HEK293 (cell line): Measurements from ENCODE around the gene WRNIP1.

Source experiments
- CTCF ChIA-PET: fragments of 350-600 bp; formaldehyde crosslinking; extraction: SDS; loops from one replicate; lab custom pipeline; 2021; ENCODE audit warnings: antibody characterized with exemption; lab: Yijun Ruan, JAX
- POLR2A ChIA-PET: fragments of 300-600 bp; formaldehyde crosslinking; extraction: SDS; loops from one replicate; lab custom pipeline; 2020; ENCODE audit warnings: antibody characterized with exemption, inconsistent platforms; lab: Yijun Ruan, JAX
- H3K27ac ChIP-seq: fragments of 200-500 bp; sonication (Bioruptor generic); 2 replicates; pipeline ENCODE4 v1.5.1; 2014; ENCODE audit warnings: low read depth, low read length, control low read depth, inconsistent platforms; ENCODE audit errors: extremely low read depth
- H3K36me3 ChIP-seq, 2 experiments: fragments of 200-500 bp in 1 of 2; sonication (Bioruptor generic) in 1 of 2; 1 replicate in 1 of 2; 2 replicates in 1 of 2; pipeline ENCODE4 v1.5.1; 2014 to 2017; ENCODE audit warnings: inconsistent platforms in 2 of 2, low read length in 2 of 2; ENCODE audit not compliant: control insufficient read depth in 2 of 2, insufficient read depth in 1 of 2
- H3K4me1 ChIP-seq: fragments of 200-500 bp; sonication (Bioruptor generic); 2 replicates; pipeline ENCODE4 v1.5.1; 2014; ENCODE audit warnings: mild to moderate bottlenecking, low read length, inconsistent platforms; ENCODE audit not compliant: control insufficient read depth, insufficient read depth
- H3K4me3 ChIP-seq: 2 replicates; pipeline ENCODE4 v1.5.1; 2011; ENCODE audit warnings: low read depth, mild to moderate bottlenecking, control low read depth, low read length, moderate library complexity
- H3K9me3 ChIP-seq: fragments of 200-500 bp; sonication (Bioruptor generic); 2 replicates; pipeline ENCODE4 v1.5.1; 2014; ENCODE audit warnings: low read depth, low read length, inconsistent platforms; ENCODE audit not compliant: control insufficient read depth, insufficient read depth
- SCRT2 ChIP-seq: fragments of 450-650 bp; formaldehyde crosslinking; IDR thresholded peaks from 2 replicates; pipeline ENCODE4 v1.5.1; 2016; ENCODE audit warnings: missing biosample characterization, missing genetic modification characterization
- ZBTB10 ChIP-seq: fragments of 450-650 bp; formaldehyde crosslinking; IDR thresholded peaks from 2 replicates; pipeline ENCODE4 v1.5.1; 2016; ENCODE audit warnings: missing biosample characterization, missing genetic modification characterization
- ZNF214 ChIP-seq: fragments of 450-650 bp; formaldehyde crosslinking; IDR thresholded peaks from 2 replicates; pipeline ENCODE4 v1.5.1; 2017; ENCODE audit warnings: missing biosample characterization, mild to moderate bottlenecking, missing genetic modification characterization, borderline replicate concordance
- ZNF266 ChIP-seq: fragments of 450-650 bp; formaldehyde crosslinking; IDR thresholded peaks from 2 replicates; pipeline ENCODE4 v1.5.1; 2016; ENCODE audit warnings: missing biosample characterization, missing genetic modification characterization, low read depth
- ZNF274 ChIP-seq, 2 experiments: fragments of 200-500 bp in 1 of 2; fragments of 450-650 bp in 1 of 2; sonication (Bioruptor generic) in 1 of 2; formaldehyde crosslinking in 1 of 2; IDR thresholded peaks; 2 replicates each; pipeline versions ENCODE4 v1.5.1 to v1.6.1; 2014 to 2016; ENCODE audit warnings: borderline replicate concordance in 1 of 2, inconsistent platforms in 1 of 2, low read length in 1 of 2, missing biosample characterization in 1 of 2, missing genetic modification characterization in 1 of 2
- ZNF335 ChIP-seq: fragments of 450-650 bp; formaldehyde crosslinking; conservative IDR thresholded peaks from 2 replicates; pipeline ENCODE4 v1.5.1; 2016; ENCODE audit warnings: missing biosample characterization, missing genetic modification characterization
- ZNF366 ChIP-seq: fragments of 450-650 bp; formaldehyde crosslinking; conservative IDR thresholded peaks from 2 replicates; pipeline ENCODE4 v1.5.1; 2016; ENCODE audit warnings: missing biosample characterization, missing genetic modification characterization
- ZNF394 ChIP-seq: fragments of 450-650 bp; formaldehyde crosslinking; IDR thresholded peaks from 2 replicates; pipeline ENCODE4 v1.5.1; 2016; ENCODE audit warnings: missing biosample characterization, missing genetic modification characterization, mild to moderate bottlenecking, moderate library complexity, borderline replicate concordance
- ZNF398 ChIP-seq: fragments of 450-650 bp; formaldehyde crosslinking; IDR thresholded peaks from 2 replicates; pipeline ENCODE4 v1.5.1; 2017; ENCODE audit warnings: missing biosample characterization, missing genetic modification characterization
- ZNF416 ChIP-seq: fragments of 450-650 bp; formaldehyde crosslinking; IDR thresholded peaks from 2 replicates; pipeline ENCODE4 v1.5.1; 2016; ENCODE audit warnings: missing biosample characterization, missing genetic modification characterization
- ZNF549 ChIP-seq: fragments of 450-650 bp; IDR thresholded peaks from 2 replicates; pipeline ENCODE4 v1.5.1; 2018; ENCODE audit warnings: missing biosample characterization, missing genetic modification characterization, mild to moderate bottlenecking, inconsistent platforms, moderate library complexity
- ZNF645 ChIP-seq: fragments of 450-650 bp; formaldehyde crosslinking; IDR thresholded peaks from 2 replicates; pipeline ENCODE4; 2016; ENCODE audit warnings: missing biosample characterization, missing genetic modification characterization
- ZNF791 ChIP-seq: fragments of 450-650 bp; formaldehyde crosslinking; IDR thresholded peaks from 2 replicates; pipeline ENCODE4 v1.5.1; 2016; ENCODE audit warnings: missing biosample characterization, missing genetic modification characterization
- ZSCAN18 ChIP-seq: fragments of 450-650 bp; formaldehyde crosslinking; IDR thresholded peaks from 2 replicates; pipeline ENCODE4 v1.5.1; 2016; ENCODE audit warnings: missing biosample characterization, missing genetic modification characterization

WRNIP1 gene

GRCh38 chr6:2719093-2719455 lies 46.1 kb upstream of the WRNIP1 start (continued):
- no peak for TF ChIP-seq ZSCAN18
- no peak for TF ChIP-seq ZNF266 (tag by site-specific recombination)
- no peak for TF ChIP-seq ZNF394 (tag by site-specific recombination)
- no peak for TF ChIP-seq ZNF214
- TF ChIP-seq ZNF335 (tag by site-specific recombination), result no peak
- TF ChIP-seq ZNF274 (IDR thresholded peaks at IDR 0.05; ENCODE audit: low read length), result no peak
- TF ChIP-seq ZNF274 (tag by site-specific recombination; IDR thresholded peaks at IDR 0.05; ENCODE audit: borderline replicate concordance), result no peak

- no peak for TF ChIP-seq ZNF416 (tag by site-specific recombination)
- Histone ChIP-seq H3K27ac (no peak overlapping the region), H3K4me1 (no peaks in the 10 kb centered on the region), H3K9me3 (no peaks in the 10 kb centered on the region), H3K36me3 (no peaks in the 10 kb centered on the region), H3K4me3 (no peak overlapping the region)
- POLR2A ChIA-PET, result no interaction called here
- CTCF ChIA-PET, result interaction anchor here (0.6 to 0.9 kb wide), 2 partner anchors 25 to 46 kb away, joined by 3 to 4 read pairs; no protein-coding TSS in a partner anchor
Measured at GRCh38 chr6:2721219-2721618, 44.0 kb upstream of the WRNIP1 start.

GRCh38 chr6:2725364-2725988 lies 39.7 kb upstream of the WRNIP1 start:
- CTCF ChIA-PET, result interaction anchor here (0.5 to 2.3 kb wide), 7 partner anchors 13 to 602 kb away, joined by 3 to 13 read pairs (median 3); no protein-coding TSS in a partner anchor
- no peak overlapping the region for H3K4me3 ChIP-seq
- H3K9me3 ChIP-seq, result no peaks in the 10 kb centered on the region
- no peaks in the 10 kb centered on the region for H3K4me1 ChIP-seq
- TF ChIP-seq ZNF791, result no peak
- no peak for TF ChIP-seq ZNF398
- no peak for TF ChIP-seq ZNF645 (tag by site-specific recombination)
- no peak for TF ChIP-seq SCRT2 (tag by site-specific recombination)
- TF ChIP-seq ZNF366, result peak; percentile 79
- no peak for TF ChIP-seq ZNF549 (tag by site-specific recombination)
- TF ChIP-seq ZBTB10 (tag by site-specific recombination), result no peak
- H3K27ac ChIP-seq, result no peak overlapping the region
- no peaks in the 10 kb centered on the region for H3K36me3 ChIP-seq
- POLR2A ChIA-PET, result no interaction called here
